Liver (tissue), 9 donors: ENCODE data around the gene MBD6. TPM values are rescaled to one million over a fixed set of nuclear protein-coding genes. Genes with fewer than 3 reads are reported as not detected.

Experiments
- DNase-seq: peaks from one replicate; pipeline ENCODE4 v3.0.0-alpha.2; 2017; ENCODE audit warnings: low spot score
- H3K27ac ChIP-seq, 2 donors: one replicate each; pipeline ENCODE4 v1.7.0; 2013; ENCODE audit warnings: inconsistent platforms in 2 of 2, low read length in 2 of 2, control low read depth in 1 of 2, low read depth in 1 of 2, mild to moderate bottlenecking in 1 of 2
- H3K27me3 ChIP-seq, 4 donors: one replicate each; pipeline versions ENCODE4 v1.6.1 to v1.7.0; 2013; ENCODE audit warnings: low read length in 3 of 4, inconsistent platforms in 1 of 4, mild to moderate bottlenecking in 1 of 4, moderate library complexity in 1 of 4; ENCODE audit not compliant: control insufficient read depth in 4 of 4, insufficient read depth in 4 of 4
- H3K36me3 ChIP-seq, 4 donors: one replicate each; pipeline versions ENCODE4 v1.6.1 to v1.7.0; 2013; ENCODE audit warnings: low read length in 3 of 4, mild to moderate bottlenecking in 3 of 4, low read depth in 1 of 4, moderate library complexity in 1 of 4; ENCODE audit not compliant: control insufficient read depth in 4 of 4, insufficient read depth in 3 of 4
- H3K4me1 ChIP-seq, 4 donors: one replicate each; pipeline versions ENCODE4 v1.6.1 to v1.7.0; 2013; ENCODE audit warnings: low read length in 3 of 4, mild to moderate bottlenecking in 3 of 4, moderate library complexity in 1 of 4; ENCODE audit not compliant: control insufficient read depth in 4 of 4, insufficient read depth in 4 of 4
- H3K4me3 ChIP-seq, 3 donors: one replicate each; pipeline versions ENCODE4 v1.6.1 to v1.7.0; 2013; ENCODE audit warnings: low read length in 3 of 3, control low read depth in 1 of 3, low read depth in 1 of 3, mild to moderate bottlenecking in 1 of 3
- H3K9ac ChIP-seq, 2 donors: one replicate each; pipeline ENCODE4 v1.7.0; 2013; ENCODE audit warnings: low read length in 2 of 2, mild to moderate bottlenecking in 2 of 2, moderate library complexity in 2 of 2, control low read depth in 1 of 2, low read depth in 1 of 2
- H3K9me3 ChIP-seq, 4 donors: one replicate each; pipeline versions ENCODE4 v1.6.1 to v1.7.0; 2013; ENCODE audit warnings: low read length in 3 of 4; ENCODE audit not compliant: control insufficient read depth in 4 of 4
- EGR1 ChIP-seq, 2 donors: IDR thresholded peaks; 2 replicates each; pipeline ENCODE4 v1.6.1; 2016 to 2018; ENCODE audit warnings: antibody characterized with exemption in 2 of 2, low read depth in 2 of 2
- FOXA1 ChIP-seq: IDR thresholded peaks from 2 replicates; pipeline ENCODE4 v1.6.1; 2016; ENCODE audit warnings: antibody characterized with exemption
- FOXA2 ChIP-seq: IDR thresholded peaks from 2 replicates; pipeline ENCODE4 v1.6.1; 2016; ENCODE audit warnings: antibody characterized with exemption
- GABPA ChIP-seq, 2 donors: IDR thresholded peaks in 1 of 2; conservative IDR thresholded peaks in 1 of 2; 2 replicates each; pipeline ENCODE4 v1.6.1; 2016; ENCODE audit warnings: antibody characterized with exemption in 2 of 2, mild to moderate bottlenecking in 1 of 2, moderate library complexity in 1 of 2
- HNF4G ChIP-seq: IDR thresholded peaks from 2 replicates; pipeline ENCODE4 v1.6.1; 2016; ENCODE audit warnings: antibody characterized with exemption
- JUND ChIP-seq, 2 donors: IDR thresholded peaks; 2 replicates each; pipeline ENCODE4 v1.6.1; 2016; ENCODE audit warnings: antibody characterized with exemption in 2 of 2
- MAX ChIP-seq: IDR thresholded peaks from 2 replicates; pipeline ENCODE4 v1.6.1; 2016; ENCODE audit warnings: antibody characterized with exemption
- NR2F2 ChIP-seq: IDR thresholded peaks from 2 replicates; pipeline ENCODE4 v1.6.1; 2016; ENCODE audit warnings: antibody characterized with exemption
- RAD21 ChIP-seq, 2 donors: IDR thresholded peaks; 2 replicates each; pipeline ENCODE4 v1.6.1; 2016; ENCODE audit warnings: antibody characterized with exemption in 2 of 2, mild to moderate bottlenecking in 2 of 2
- REST ChIP-seq: IDR thresholded peaks from 2 replicates; pipeline ENCODE4 v1.6.1; 2016; ENCODE audit warnings: antibody characterized with exemption, mild to moderate bottlenecking
- RXRA ChIP-seq, 2 donors: IDR thresholded peaks; 2 replicates each; pipeline ENCODE4 v1.6.1; 2017 to 2018; ENCODE audit warnings: antibody characterized with exemption in 2 of 2, mild to moderate bottlenecking in 1 of 2
- SP1 ChIP-seq: IDR thresholded peaks from 2 replicates; pipeline ENCODE4 v1.6.1; 2018; ENCODE audit warnings: antibody characterized with exemption, mild to moderate bottlenecking
- TAF1 ChIP-seq: conservative IDR thresholded peaks from 2 replicates; pipeline ENCODE4 v1.6.1; 2016; ENCODE audit warnings: antibody characterized with exemption, mild to moderate bottlenecking
- YY1 ChIP-seq: IDR thresholded peaks from 2 replicates; pipeline ENCODE4 v1.6.1; 2016; ENCODE audit warnings: antibody characterized with exemption, mild to moderate bottlenecking
- WGBS: extraction: QIAGEN DNeasy Blood & Tissue Kit; methylation state at CpG from one replicate; pipeline ENCODE4 v1.1.7; 2013; 5-methylcytosine and 5-hydroxymethylcytosine counted together
- polyA plus RNA-seq, 2 donors: library from polyadenylated mRNA; stranded (reverse) in 1 of 2; unstranded in 1 of 2; fragments of 200-250 nt in 1 of 2; fragments of >200 nt in 1 of 2; fragmentation: Nextera tagmentation in 1 of 2; extraction: Ambion mirVana in 1 of 2; gene quantifications; one replicate each; pipeline versions ENCODE4 v1.2.1 to v1.2.3, GENCODE V29; 2013 to 2015
- total RNA-seq, 2 donors: library from RNA; depleted of rRNA; stranded (reverse); fragments of >200 nt; gene quantifications; one replicate each; pipeline ENCODE4 v1.2.3, GENCODE V29; 2014
- TF ChIP-seq, protein P1 (sequence below): IDR thresholded peaks from 2 replicates; pipeline ENCODE4 v1.6.1; 2016; ENCODE audit warnings: antibody characterized with exemption
- TF ChIP-seq, protein P2 (sequence below): fragments of 150-350 bp; IDR thresholded peaks from 2 replicates; pipeline ENCODE4 v1.5.1; 2017; ENCODE audit warnings: improper control_type of control experiment, low read depth, low read length; ENCODE audit not compliant: missing input control
- TF ChIP-seq, protein P3 (sequence below): IDR thresholded peaks from 2 replicates; pipeline ENCODE4 v1.6.1; 2016; ENCODE audit warnings: antibody characterized with exemption
- donor health status: healthy.
- donor health status: healthy.
- donor health status: healthy.
- donor health status: healthy.
- donor health status: healthy.

Gene MBD6
- total and polyA plus RNA-seq, 4 donors, result 9.9 to 20.2 (median 14.9) TPM

DNA sequence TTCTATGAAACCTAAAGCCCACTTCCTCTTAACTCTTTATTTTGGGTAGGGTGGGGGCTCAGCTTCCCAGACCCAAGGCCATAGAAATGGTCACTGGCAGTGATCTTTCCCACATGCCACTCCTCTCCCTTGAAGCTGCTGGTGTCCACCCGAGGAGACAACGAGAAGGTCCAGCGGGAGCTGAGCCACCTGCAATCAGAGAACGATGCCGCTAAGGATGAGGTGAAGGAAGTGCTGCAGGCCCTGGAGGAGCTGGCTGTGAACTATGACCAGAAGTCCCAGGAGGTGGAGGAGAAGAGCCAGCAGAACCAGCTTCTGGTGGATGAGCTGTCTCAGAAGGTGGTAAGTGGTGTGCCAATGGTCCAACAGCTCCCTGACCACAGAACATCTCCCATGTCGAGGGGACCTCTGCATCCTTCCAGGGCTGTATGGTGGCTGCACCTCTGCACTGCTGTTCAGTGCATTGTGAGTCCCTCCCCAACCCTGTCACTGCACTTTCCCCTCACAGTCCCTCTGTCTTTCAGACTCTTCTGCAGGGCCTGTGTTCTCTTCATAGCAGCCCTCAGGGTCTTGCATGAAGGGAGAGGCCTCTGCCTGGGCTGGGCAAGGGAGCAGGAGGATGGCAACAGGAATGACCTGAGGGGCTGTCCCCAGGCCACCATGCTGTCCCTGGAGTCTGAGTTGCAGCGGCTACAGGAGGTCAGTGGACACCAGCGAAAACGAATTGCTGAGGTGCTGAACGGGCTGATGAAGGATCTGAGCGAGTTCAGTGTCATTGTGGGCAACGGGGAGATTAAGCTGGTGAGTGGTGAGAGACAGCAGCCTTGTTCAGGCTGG lies 49.5 kb downstream of the MBD6 start:
- WGBS, result 91% methylated on average over 12 of the region's 12 CpGs
- Histone ChIP-seq H3K36me3 (no peaks in the 10 kb centered on the region), H3K4me1 (no peaks in the 10 kb centered on the region), H3K9me3 (no peaks in the 10 kb centered on the region), H3K27ac (no peak overlapping the region), H3K27me3 (peaks cover 0 to 7% (median 0%) of the 10 kb centered on the region in 4 donors), H3K9ac (no peak overlapping the region), H3K4me3 (no peak overlapping the region)
- TF ChIP-seq HNF4G (no peak), SP1 (no peak), MAX (no peak), TAF1 (no peak), RAD21 (IDR thresholded peaks at IDR 0.05) (no peak), RXRA (IDR thresholded peaks at IDR 0.05) (no peak), EGR1 (IDR thresholded peaks at IDR 0.05; ENCODE audit: low read depth in 2 of 2) (no peak), GABPA (IDR thresholded peaks at IDR 0.05 in 1 of 2, conservative IDR thresholded peaks at IDR 0.05 in 1 of 2) (no peak), FOXA1 (no peak), JUND (IDR thresholded peaks at IDR 0.05) (no peak), REST (no peak), FOXA2 (no peak), YY1 (no peak), NR2F2 (no peak)
- TF ChIP-seq, protein P1, sequence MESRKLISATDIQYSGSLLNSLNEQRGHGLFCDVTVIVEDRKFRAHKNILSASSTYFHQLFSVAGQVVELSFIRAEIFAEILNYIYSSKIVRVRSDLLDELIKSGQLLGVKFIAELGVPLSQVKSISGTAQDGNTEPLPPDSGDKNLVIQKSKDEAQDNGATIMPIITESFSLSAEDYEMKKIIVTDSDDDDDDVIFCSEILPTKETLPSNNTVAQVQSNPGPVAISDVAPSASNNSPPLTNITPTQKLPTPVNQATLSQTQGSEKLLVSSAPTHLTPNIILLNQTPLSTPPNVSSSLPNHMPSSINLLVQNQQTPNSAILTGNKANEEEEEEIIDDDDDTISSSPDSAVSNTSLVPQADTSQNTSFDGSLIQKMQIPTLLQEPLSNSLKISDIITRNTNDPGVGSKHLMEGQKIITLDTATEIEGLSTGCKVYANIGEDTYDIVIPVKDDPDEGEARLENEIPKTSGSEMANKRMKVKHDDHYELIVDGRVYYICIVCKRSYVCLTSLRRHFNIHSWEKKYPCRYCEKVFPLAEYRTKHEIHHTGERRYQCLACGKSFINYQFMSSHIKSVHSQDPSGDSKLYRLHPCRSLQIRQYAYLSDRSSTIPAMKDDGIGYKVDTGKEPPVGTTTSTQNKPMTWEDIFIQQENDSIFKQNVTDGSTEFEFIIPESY, result no peak
- TF ChIP-seq, protein P2, sequence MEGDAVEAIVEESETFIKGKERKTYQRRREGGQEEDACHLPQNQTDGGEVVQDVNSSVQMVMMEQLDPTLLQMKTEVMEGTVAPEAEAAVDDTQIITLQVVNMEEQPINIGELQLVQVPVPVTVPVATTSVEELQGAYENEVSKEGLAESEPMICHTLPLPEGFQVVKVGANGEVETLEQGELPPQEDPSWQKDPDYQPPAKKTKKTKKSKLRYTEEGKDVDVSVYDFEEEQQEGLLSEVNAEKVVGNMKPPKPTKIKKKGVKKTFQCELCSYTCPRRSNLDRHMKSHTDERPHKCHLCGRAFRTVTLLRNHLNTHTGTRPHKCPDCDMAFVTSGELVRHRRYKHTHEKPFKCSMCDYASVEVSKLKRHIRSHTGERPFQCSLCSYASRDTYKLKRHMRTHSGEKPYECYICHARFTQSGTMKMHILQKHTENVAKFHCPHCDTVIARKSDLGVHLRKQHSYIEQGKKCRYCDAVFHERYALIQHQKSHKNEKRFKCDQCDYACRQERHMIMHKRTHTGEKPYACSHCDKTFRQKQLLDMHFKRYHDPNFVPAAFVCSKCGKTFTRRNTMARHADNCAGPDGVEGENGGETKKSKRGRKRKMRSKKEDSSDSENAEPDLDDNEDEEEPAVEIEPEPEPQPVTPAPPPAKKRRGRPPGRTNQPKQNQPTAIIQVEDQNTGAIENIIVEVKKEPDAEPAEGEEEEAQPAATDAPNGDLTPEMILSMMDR, result no peak
- TF ChIP-seq, protein P3, sequence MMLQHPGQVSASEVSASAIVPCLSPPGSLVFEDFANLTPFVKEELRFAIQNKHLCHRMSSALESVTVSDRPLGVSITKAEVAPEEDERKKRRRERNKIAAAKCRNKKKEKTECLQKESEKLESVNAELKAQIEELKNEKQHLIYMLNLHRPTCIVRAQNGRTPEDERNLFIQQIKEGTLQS, result no peak
- no peak for DNase-seq
